Right ventricle myocardium inferior (tissue), 1 donor: ENCODE results near the gene C15orf61. TPM values are rescaled to one million over a fixed set of nuclear protein-coding genes. Genes with fewer than 3 reads are reported as not detected.

ENCODE experiments used
- ATAC-seq: fragments of 200-7000 bp; cut with Tn5 transposase; one replicate; pipeline ENCODE4 v1.9.1; 2020; ENCODE audit warnings: mild to moderate bottlenecking, moderate library complexity
- DNase-seq: peaks from one replicate; pipeline ENCODE4 v3.0.0; 2021; ENCODE audit errors: missing footprints
- intact Hi-C: fragments of 100-400 bp; cut with DNase I; formaldehyde crosslinking; loops from one replicate; pipeline ENCODE4 v1.11.0; 2022
- total RNA-seq: library from RNA; stranded (reverse); fragmentation: NEBNext Ultra II Directional; extraction: Animal tissue kit (Norgen Biotek cat#: 25700); gene quantifications from one replicate; pipeline ENCODE4 v1.2.1, GENCODE V29; 2021
- donor health status: DM: no; HTN: yes; CAD: no; lungs with severe emphysema.

C15orf61 gene
- total RNA-seq, 1 donor from 2014 or later = 11.9 TPM

- ATAC-seq (no peak), DNase-seq (no peak)
- intact Hi-C loops = no loop called here
Observed at GRCh38 chr15:67545864-67546263, 24.9 kb downstream of the C15orf61 start.

- no peak for DNase-seq
- ATAC-seq = no peak
- intact Hi-C loops = no loop called here
Observed at GRCh38 chr15:67547064-67547463, 26.1 kb downstream of the C15orf61 start.

GRCh38 chr15:67547836-67548235 is 26.9 kb downstream of the C15orf61 start:
- intact Hi-C loops = no loop called here
- no peak for DNase-seq
- ATAC-seq = no peak

GRCh38 chr15:67548236-67548852 is 27.4 kb downstream of the C15orf61 start:
- intact Hi-C loops = no loop called here
- ATAC-seq = peak; percentile 40
- no peak for DNase-seq

- intact Hi-C loops = no loop called here
- ATAC-seq = peak; percentile 64
- no peak for DNase-seq
Observed at GRCh38 chr15:67548862-67549651, 28.1 kb downstream of the C15orf61 start.

- intact Hi-C loops = no loop called here
- DNase-seq (no peak), ATAC-seq (no peak)
Observed at GRCh38 chr15:67549736-67550135, 28.8 kb downstream of the C15orf61 start.

- DNase-seq (no peak), ATAC-seq (peak; percentile 27)
- intact Hi-C loops = no loop called here
Observed at GRCh38 chr15:67550522-67550921, 29.6 kb downstream of the C15orf61 start.

GRCh38 chr15:67551207-67551743 is 30.3 kb downstream of the C15orf61 start:
- ATAC-seq (no peak), DNase-seq (no peak)
- intact Hi-C loops = no loop called here

- no peak for ATAC-seq
- no peak for DNase-seq
- intact Hi-C loops = no loop called here
Observed at GRCh38 chr15:67554580-67554979, 33.6 kb downstream of the C15orf61 start.

- DNase-seq = no peak
- intact Hi-C loops = no loop called here
- no peak for ATAC-seq
Observed at GRCh38 chr15:67556976-67557570, 36.1 kb downstream of the C15orf61 start.

- DNase-seq (no peak), ATAC-seq (no peak)
- intact Hi-C loops = no loop called here
Observed at GRCh38 chr15:67558502-67558901, 37.6 kb downstream of the C15orf61 start.

GRCh38 chr15:67559158-67559557 is 38.2 kb downstream of the C15orf61 start:
- intact Hi-C loops = no loop called here
- ATAC-seq = no peak
- no peak for DNase-seq

GRCh38 chr15:67559576-67559975 is 38.6 kb downstream of the C15orf61 start:
- intact Hi-C loops = no loop called here
- ATAC-seq (no peak), DNase-seq (no peak)

- ATAC-seq (no peak), DNase-seq (no peak)
- intact Hi-C loops = no loop called here
Observed at GRCh38 chr15:67560320-67560719, 39.4 kb downstream of the C15orf61 start.

- ATAC-seq (no peak), DNase-seq (no peak)
- intact Hi-C loops = no loop called here
Observed at GRCh38 chr15:67563092-67563491, 42.2 kb downstream of the C15orf61 start.

- intact Hi-C loops = no loop called here
Observed at GRCh38 chr15:67564021-67564967, 43.4 kb downstream of the C15orf61 start.

GRCh38 chr15:67564968-67565345 is 44.0 kb downstream of the C15orf61 start:
- DNase-seq (no peak), ATAC-seq (no peak)
- intact Hi-C loops = no loop called here

More at GRCh38 chr15:67564021-67564967, 43.4 kb downstream of the C15orf61 start:
- DNase-seq (no peak), ATAC-seq (no peak)

- DNase-seq (no peak), ATAC-seq (no peak)
- intact Hi-C loops = no loop called here
Observed at GRCh38 chr15:67569668-67570067, 48.7 kb downstream of the C15orf61 start.
